Muscle of leg (tissue), 11 donors: Measurements from ENCODE around the gene ZFYVE9. TPM values are rescaled to one million over a fixed set of nuclear protein-coding genes. Genes with fewer than 3 reads are reported as not detected.
A peak's percentile ranks its signal among the peaks of the same experiment; 100 is the strongest.
"Not testable (repeated sequence)": the region's sequence is repeated elsewhere in the genome, so short reads cannot be mapped to it uniquely, and the experiment has no call there.

ENCODE experiments used
- DNase-seq: peaks from one replicate; pipeline ENCODE4 v3.0.0; 2013
- H3K27ac ChIP-seq: one replicate; pipeline ENCODE4 v1.5.1; 2013; ENCODE audit warnings: mild to moderate bottlenecking, low read length, control low read depth
- H3K27me3 ChIP-seq: one replicate; pipeline ENCODE4 v1.6.1; 2013; ENCODE audit warnings: low read length; ENCODE audit not compliant: control insufficient read depth, insufficient read depth
- H3K36me3 ChIP-seq: one replicate; pipeline ENCODE4 v1.6.1; 2013; ENCODE audit warnings: low read length; ENCODE audit not compliant: control insufficient read depth, insufficient read depth
- H3K4me1 ChIP-seq: one replicate; pipeline ENCODE4 v1.6.1; 2013; ENCODE audit warnings: low read length; ENCODE audit not compliant: control insufficient read depth, insufficient read depth
- H3K4me3 ChIP-seq: one replicate; pipeline ENCODE4 v1.5.1; 2013; ENCODE audit warnings: low read length, control low read depth
- H3K9me3 ChIP-seq: replicated peaks from 2 replicates; pipeline ENCODE4 v1.6.1; 2013; ENCODE audit warnings: low read depth, low read length; ENCODE audit not compliant: control insufficient read depth
- WGBS: methylation state at CpG from one replicate; pipeline ENCODE4 v1.1.5; 2013; ENCODE audit warnings: missing lambda C conversion rate; ENCODE audit not compliant: insufficient coverage; 5-methylcytosine and 5-hydroxymethylcytosine counted together
- polyA plus RNA-seq, 8 donors: library from polyadenylated mRNA; unstranded; fragments of 120-200 nt; gene quantifications; one replicate each; pipeline versions ENCODE4 v1.2.1 to v1.2.3, GENCODE V29; 2013; ENCODE audit warnings: inconsistent platforms in 1 of 8, low replicate concordance in 1 of 8; ENCODE audit not compliant: insufficient read length in 8 of 8, insufficient read depth in 1 of 8
- total RNA-seq: library from RNA; stranded (reverse); fragments of 120-200 nt; gene quantifications from one replicate; pipeline ENCODE4 v1.2.4, GENCODE V29; 2013

The ZFYVE9 gene
- total and polyA plus RNA-seq, 9 donors, result 13.7 to 27.4 (median 19.8) TPM

DNA sequence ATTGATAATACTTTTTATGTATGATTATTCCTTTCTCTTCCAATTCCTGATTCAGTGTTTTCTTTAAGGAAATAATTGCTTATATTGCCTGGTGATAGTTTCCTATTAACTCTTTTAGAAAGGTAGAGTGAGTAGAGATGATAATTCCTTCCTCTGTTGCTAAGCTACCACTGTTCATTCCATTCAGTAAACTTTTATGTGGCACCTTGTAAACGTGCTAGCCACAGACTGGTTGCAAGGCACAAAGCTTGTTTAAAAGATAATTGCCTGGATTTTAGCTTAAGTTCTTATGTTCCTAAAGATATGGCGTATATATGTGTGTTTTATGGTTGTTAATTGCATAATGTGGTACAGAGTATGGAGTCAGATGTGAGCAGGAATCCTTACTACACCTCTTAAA lies 3.2 kb downstream of the ZFYVE9 start:
- WGBS, result no CpG with 5 or more reads among the region's 2 CpGs
- Histone ChIP-seq H3K4me1 (peaks cover 4% of the 10 kb centered on the region), H3K4me3 (no peak overlapping the region), H3K27ac (no peak overlapping the region), H3K27me3 (no peaks in the 10 kb centered on the region), H3K36me3 (no peaks in the 10 kb centered on the region), H3K9me3 (no peaks in the 10 kb centered on the region)
- no peak for DNase-seq

DNA sequence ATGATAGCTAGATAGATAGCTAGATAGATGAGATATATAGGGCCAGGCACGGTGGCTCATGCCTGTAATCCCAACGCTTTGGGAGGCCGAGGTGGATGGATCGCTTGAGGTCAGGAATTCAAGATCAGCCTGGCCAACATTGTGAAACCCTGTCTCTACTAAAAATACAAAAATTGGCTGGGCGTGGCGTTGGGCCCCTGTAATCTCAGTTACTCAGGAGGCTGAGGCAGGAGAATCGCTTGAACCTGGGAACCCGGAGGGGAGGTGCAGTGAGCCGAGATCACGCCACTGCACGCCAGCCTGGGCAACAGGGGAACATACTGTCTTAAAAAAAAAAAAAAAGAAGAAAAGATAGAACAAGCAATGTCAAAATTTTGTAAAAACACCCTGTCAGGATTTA lies 8.6 kb downstream of the ZFYVE9 start:
- 78% methylated on average over 4 of the region's 11 CpGs for WGBS
- not testable (repeated sequence) for H3K4me3 ChIP-seq, H3K36me3 ChIP-seq, H3K9me3 ChIP-seq, H3K27me3 ChIP-seq, H3K4me1 ChIP-seq, DNase-seq
- H3K27ac ChIP-seq, result peak overlapping the region; percentile 38

DNA sequence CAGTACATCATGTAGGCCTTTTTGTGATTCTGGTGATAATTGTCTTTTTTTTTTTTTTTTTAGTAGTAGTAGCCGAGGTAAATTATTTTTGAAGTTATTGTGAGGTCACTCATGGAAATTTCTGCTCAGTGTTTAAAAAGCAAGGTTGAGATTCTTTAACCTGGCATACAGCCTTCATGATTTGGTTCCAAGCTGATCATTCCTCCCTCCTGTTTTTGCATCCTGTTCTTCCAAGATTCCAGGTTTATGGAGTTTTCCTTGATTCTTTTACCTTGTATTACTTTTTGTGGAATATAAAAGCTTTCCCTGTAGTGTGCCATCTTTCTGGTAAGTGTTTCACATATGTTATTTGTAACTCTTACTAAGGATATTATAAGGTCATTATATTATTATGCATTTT lies 9.1 kb downstream of the ZFYVE9 start:
- no peak overlapping the region for H3K4me3 ChIP-seq
- no peaks in the 10 kb centered on the region for H3K36me3 ChIP-seq
- no peak overlapping the region for H3K27ac ChIP-seq
- WGBS, result no CpG with 5 or more reads among the region's 1 CpG
- peak; percentile 89 for DNase-seq
- H3K4me1 ChIP-seq, result no peaks in the 10 kb centered on the region
- H3K27me3 ChIP-seq, result no peaks in the 10 kb centered on the region
- no peaks in the 10 kb centered on the region for H3K9me3 ChIP-seq

DNA sequence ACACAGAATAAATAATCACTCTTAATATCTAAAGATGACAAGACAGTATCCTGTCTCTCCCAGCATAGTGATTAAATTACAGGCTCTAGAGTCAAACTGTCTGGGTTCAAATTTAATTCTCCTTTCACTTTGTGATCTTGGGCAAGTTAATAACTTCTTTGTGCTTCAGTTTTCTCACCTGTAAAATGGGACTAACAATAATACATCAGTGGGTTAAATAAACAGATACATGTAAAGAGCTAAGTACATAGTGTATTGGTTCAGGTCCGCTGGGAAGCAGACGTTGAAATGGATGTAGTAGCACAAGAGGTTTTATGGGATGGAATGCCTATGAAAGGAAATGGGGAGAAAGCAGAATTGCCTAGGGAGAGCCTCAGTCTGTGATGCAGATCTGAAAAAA lies 10.7 kb downstream of the ZFYVE9 start:
- Histone ChIP-seq H3K9me3 (no peaks in the 10 kb centered on the region), H3K4me3 (no peak overlapping the region), H3K4me1 (no peaks in the 10 kb centered on the region), H3K27ac (no peak overlapping the region), H3K27me3 (no peaks in the 10 kb centered on the region), H3K36me3 (no peaks in the 10 kb centered on the region)
- 46% methylated on average over 2 of the region's 2 CpGs for WGBS
- DNase-seq, result no peak

DNA sequence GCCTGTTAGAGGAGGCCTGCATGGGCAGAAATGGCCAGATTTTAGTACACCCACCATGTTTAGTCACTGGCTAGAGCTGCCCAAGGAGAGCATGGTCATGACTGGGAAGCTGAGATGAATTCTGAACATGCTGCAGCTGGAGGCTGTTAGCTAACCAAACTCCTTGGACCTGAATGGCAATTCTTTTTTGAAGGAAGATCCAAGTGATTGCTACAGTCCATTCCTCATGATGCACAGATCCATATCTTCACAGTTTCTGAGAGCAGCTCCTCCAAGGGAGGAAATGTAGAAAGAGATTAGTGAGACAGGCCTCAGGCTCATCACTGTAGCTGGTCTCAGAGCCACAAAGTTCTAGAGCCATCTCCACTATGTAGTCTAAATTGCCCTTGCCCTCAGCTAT lies 11.1 kb downstream of the ZFYVE9 start:
- H3K4me1 ChIP-seq, result no peaks in the 10 kb centered on the region
- no peaks in the 10 kb centered on the region for H3K9me3 ChIP-seq
- H3K4me3 ChIP-seq, result no peak overlapping the region
- no peaks in the 10 kb centered on the region for H3K27me3 ChIP-seq
- no peak for DNase-seq
- no peaks in the 10 kb centered on the region for H3K36me3 ChIP-seq
- H3K27ac ChIP-seq, result no peak overlapping the region

DNA sequence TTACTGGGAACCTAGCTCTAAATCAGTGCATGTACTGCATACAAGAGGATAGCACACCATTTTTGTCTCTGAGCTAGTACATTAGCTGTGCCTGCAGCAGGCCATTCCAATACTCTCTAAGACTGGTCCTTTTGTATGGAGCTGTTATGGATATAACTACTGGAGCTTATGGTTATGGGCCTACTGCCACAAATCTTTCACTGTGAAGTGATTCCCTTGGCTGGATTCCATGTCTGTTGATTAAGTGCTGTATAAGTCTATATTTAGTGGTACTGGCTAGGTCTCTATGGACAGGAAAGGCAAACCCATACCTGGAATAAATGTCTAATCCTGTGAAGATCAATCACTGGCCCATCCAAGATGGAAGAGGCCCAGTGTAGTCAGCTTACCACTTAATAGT lies 12.0 kb downstream of the ZFYVE9 start:
- H3K27me3 ChIP-seq, result no peaks in the 10 kb centered on the region
- H3K9me3 ChIP-seq, result no peaks in the 10 kb centered on the region
- H3K27ac ChIP-seq, result no peak overlapping the region
- peak; percentile 32 for DNase-seq
- H3K4me1 ChIP-seq, result no peaks in the 10 kb centered on the region
- H3K36me3 ChIP-seq, result no peaks in the 10 kb centered on the region
- no peak overlapping the region for H3K4me3 ChIP-seq

DNA sequence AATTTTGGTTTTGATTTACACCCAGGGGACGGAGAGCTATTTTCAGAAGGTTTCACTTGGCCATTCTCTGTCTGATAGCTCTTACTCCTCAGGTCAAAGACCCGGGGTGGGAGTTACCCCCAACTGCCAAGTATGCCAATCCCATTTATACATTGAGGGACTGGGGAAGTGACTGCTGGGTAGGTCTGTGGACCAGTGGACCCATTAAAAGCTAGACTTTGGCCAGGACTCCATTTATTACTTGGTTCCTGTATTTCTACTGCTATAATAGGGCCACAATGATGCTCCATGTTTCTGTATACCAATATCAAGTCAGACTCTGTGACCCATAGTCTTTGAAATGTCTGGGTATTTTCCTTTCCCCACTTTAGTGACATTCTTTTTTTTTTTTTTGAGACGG lies 14.6 kb downstream of the ZFYVE9 start:
- Histone ChIP-seq H3K36me3 (no peaks in the 10 kb centered on the region), H3K4me1 (peaks cover 4% of the 10 kb centered on the region), H3K9me3 (no peaks in the 10 kb centered on the region), H3K27me3 (no peaks in the 10 kb centered on the region), H3K27ac (no peak overlapping the region), H3K4me3 (no peak overlapping the region)
- WGBS, result 100% methylated on average over 1 of the region's 3 CpGs
- DNase-seq, result no peak

DNA sequence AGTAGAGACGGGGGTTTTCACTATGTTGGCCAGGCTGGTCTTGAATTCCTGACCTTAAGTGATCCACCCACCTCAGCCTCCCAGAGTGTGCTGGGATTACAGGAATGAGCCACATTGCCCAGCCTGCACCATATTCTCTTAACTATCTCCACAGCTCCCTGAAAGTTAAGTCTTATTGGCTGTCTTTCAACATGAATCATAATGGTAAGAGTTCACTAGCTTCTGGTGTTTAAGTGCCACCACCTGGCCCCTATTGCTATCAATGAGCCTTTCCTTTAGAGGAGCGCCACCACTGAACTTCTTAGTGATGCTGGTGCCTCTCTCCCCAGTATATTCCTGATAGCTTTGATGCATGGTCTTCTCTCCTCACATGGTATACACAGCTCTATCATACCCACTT lies 15.7 kb downstream of the ZFYVE9 start:
- WGBS, result 100% methylated on average over 1 of the region's 2 CpGs
- H3K4me3 ChIP-seq, result no peak overlapping the region
- no peak overlapping the region for H3K27ac ChIP-seq
- H3K9me3 ChIP-seq, result no peaks in the 10 kb centered on the region
- H3K36me3 ChIP-seq, result no peaks in the 10 kb centered on the region
- no peak for DNase-seq
- H3K27me3 ChIP-seq, result no peaks in the 10 kb centered on the region
- H3K4me1 ChIP-seq, result peaks cover 4% of the 10 kb centered on the region

DNA sequence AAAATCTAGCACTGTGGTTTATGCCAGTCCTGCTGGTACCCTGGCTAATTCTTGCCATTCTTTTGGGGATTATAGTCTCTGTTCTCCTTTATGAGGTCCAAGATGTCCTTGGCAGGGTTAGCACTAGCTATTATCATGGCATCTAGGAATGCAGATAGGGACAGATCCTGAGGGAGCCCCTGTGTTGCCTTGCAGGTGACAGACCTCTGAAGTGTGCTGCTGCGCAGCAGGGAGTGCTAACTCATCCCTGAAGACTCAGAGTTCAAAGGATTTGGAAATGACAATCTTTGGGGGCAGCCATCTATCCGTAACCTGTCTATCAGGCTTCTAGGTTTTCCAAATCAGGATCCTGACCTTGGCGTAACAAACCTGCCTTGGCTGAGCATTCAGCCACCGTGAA lies 16.3 kb downstream of the ZFYVE9 start:
- DNase-seq, result no peak
- Histone ChIP-seq H3K4me3 (no peak overlapping the region), H3K27me3 (no peaks in the 10 kb centered on the region), H3K27ac (no peak overlapping the region), H3K36me3 (no peaks in the 10 kb centered on the region), H3K4me1 (peaks cover 4% of the 10 kb centered on the region), H3K9me3 (no peaks in the 10 kb centered on the region)
- WGBS, result 92% methylated on average over 4 of the region's 4 CpGs

DNA sequence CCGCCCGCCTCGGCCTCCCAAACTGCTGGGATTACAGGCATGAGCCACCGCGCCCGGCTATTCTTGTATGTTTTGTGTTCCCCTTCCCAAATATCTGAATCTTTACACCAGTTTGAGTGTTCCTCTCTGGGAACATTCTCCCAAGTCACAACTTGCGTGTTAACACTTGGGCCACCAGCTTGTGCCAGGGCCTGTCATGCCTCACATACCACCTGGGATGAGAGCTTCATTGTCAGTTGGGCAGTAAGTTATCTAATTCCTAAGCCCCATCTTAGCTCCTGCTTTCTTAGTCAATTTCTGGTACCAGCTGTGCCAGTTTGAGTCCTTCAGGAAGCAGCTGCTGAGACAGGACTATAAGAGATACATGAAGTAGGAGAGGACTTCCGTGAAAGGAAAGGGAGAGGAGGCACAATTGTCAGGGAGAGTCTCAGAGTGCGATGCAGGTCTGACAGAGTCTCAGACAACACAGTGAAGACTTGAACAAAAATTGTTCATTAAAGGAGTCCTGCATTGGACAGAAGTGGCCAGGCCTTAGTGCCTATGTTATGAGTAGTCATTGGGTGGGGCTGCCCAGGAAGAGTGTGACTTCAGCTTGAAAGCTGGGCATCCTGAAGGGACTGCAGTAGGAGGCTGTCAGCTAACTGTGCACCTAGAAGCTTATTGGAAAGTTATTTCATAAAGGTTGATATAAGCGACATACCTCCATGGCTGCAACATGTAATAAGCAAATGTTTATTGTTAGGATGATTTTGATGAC lies 17.3 kb downstream of the ZFYVE9 start:
- Histone ChIP-seq H3K4me3 (no peak overlapping the region), H3K9me3 (no peaks in the 10 kb centered on the region), H3K4me1 (peaks cover 4% of the 10 kb centered on the region), H3K27ac (no peak overlapping the region), H3K36me3 (no peaks in the 10 kb centered on the region), H3K27me3 (no peaks in the 10 kb centered on the region)
- WGBS, result 91% methylated on average over 10 of the region's 10 CpGs
- DNase-seq, result no peak

DNA sequence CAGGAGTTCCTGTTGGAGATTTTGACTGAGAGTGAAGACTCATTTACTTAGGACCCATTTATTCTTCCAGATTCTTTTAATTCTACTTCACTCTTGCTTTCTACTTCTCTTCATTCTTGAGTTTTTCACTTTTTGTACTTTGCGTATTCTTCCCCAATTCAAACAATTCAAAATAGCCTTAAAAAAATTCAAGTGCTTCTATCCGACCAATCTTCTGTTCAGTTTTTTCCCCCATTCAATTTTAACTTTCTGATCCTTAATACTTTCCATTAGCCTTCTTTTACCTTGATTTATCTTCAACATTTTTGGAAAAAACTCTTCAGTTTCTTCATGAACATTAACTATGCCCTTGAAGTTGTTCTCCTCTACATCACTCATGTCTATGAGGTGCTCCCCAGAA lies 21.1 kb downstream of the ZFYVE9 start:
- no peak for DNase-seq
- Histone ChIP-seq H3K27ac (no peak overlapping the region), H3K4me1 (peaks cover 4% of the 10 kb centered on the region), H3K9me3 (no peaks in the 10 kb centered on the region), H3K36me3 (no peaks in the 10 kb centered on the region), H3K27me3 (no peaks in the 10 kb centered on the region), H3K4me3 (no peak overlapping the region)
- 100% methylated on average over 2 of the region's 2 CpGs for WGBS
